ENCODE data around the gene VHLL.

DNA sequence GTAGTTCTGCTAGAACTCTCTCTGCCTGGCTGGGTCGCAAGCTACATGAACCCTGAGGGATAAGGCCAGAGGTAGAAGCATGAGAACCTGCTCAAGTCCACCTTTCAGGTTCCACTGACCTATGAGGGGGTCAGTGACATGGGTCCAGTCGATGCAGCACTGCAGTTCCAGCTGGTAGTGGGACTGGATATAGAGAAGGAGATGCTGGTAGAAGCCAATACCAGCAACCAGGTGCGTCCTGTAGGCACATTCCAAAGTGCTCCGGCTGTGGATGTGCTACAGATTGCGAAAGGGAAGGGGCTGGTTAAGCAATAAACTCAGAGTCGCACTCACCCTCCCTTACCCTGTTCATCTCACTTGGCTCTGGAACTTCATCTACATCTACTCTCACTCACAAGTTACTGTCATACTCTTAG is 22.1 kb downstream of the VHLL start:
- TF ChIP-seq, protein P1, sequence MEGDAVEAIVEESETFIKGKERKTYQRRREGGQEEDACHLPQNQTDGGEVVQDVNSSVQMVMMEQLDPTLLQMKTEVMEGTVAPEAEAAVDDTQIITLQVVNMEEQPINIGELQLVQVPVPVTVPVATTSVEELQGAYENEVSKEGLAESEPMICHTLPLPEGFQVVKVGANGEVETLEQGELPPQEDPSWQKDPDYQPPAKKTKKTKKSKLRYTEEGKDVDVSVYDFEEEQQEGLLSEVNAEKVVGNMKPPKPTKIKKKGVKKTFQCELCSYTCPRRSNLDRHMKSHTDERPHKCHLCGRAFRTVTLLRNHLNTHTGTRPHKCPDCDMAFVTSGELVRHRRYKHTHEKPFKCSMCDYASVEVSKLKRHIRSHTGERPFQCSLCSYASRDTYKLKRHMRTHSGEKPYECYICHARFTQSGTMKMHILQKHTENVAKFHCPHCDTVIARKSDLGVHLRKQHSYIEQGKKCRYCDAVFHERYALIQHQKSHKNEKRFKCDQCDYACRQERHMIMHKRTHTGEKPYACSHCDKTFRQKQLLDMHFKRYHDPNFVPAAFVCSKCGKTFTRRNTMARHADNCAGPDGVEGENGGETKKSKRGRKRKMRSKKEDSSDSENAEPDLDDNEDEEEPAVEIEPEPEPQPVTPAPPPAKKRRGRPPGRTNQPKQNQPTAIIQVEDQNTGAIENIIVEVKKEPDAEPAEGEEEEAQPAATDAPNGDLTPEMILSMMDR (IDR thresholded peaks at IDR 0.05): no peak
- TF ChIP-seq POLR2A (IDR thresholded peaks at IDR 0.05): no peak
